ENCODE results near the gene RELCH.

DNA sequence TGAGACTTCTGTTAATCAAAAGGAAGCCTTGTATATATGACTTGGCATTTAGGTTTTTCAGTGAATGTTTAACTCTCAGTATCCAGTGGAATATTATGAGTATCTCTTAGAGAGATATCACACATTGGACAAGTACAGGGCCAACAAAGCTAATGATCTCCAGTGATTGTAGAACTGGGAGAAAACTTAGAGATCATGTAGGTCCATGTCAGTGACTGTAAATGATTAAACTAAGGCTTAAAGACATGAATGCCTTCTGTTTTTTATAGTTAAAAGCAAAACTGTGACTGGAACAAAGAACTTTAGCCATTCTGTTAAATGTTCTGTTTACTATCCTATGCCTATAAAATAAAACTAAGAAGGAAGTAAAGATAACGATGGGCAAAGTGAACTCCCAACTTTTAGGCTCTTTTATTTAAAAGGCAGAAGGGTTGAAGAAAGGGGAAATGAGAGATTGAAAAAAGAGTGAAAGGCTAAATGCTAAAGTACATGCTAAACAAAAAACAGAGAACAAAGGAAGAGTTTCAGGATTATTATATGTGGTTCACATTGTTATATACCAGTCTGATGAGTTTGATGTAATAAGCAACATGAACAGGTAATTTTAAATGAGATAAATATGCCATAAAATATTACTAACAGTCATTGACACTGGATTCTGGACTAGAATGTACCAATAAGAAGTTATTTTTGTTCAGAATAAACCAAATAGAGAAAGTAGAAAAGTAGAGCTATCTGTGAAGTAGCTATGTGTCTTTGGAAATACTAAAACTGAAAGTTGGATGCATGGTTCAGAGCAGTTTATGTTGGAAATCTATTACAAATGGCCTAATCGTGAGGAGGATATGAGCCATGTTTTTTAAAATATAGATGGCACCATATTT is 101.0 kb downstream of the RELCH start:
- TF ChIP-seq CTCF (IDR thresholded peaks at IDR 0.05 in 2 of 3, conservative IDR thresholded peaks at IDR 0.05 in 1 of 3; ENCODE audit: control insufficient read depth in 2 of 3, extremely low read depth in 1 of 3, insufficient read depth in 1 of 3, low read depth in 3 of 3, low read length in 3 of 3) (no peak), NR2C2 (IDR thresholded peaks at IDR 0.05; ENCODE audit: borderline replicate concordance, control insufficient read depth, insufficient read length, low read depth) (no peak), FOS (IDR thresholded peaks at IDR 0.05; ENCODE audit: borderline replicate concordance, extremely low read depth, insufficient read length) (no peak)
- TF ChIP-seq, protein P1, sequence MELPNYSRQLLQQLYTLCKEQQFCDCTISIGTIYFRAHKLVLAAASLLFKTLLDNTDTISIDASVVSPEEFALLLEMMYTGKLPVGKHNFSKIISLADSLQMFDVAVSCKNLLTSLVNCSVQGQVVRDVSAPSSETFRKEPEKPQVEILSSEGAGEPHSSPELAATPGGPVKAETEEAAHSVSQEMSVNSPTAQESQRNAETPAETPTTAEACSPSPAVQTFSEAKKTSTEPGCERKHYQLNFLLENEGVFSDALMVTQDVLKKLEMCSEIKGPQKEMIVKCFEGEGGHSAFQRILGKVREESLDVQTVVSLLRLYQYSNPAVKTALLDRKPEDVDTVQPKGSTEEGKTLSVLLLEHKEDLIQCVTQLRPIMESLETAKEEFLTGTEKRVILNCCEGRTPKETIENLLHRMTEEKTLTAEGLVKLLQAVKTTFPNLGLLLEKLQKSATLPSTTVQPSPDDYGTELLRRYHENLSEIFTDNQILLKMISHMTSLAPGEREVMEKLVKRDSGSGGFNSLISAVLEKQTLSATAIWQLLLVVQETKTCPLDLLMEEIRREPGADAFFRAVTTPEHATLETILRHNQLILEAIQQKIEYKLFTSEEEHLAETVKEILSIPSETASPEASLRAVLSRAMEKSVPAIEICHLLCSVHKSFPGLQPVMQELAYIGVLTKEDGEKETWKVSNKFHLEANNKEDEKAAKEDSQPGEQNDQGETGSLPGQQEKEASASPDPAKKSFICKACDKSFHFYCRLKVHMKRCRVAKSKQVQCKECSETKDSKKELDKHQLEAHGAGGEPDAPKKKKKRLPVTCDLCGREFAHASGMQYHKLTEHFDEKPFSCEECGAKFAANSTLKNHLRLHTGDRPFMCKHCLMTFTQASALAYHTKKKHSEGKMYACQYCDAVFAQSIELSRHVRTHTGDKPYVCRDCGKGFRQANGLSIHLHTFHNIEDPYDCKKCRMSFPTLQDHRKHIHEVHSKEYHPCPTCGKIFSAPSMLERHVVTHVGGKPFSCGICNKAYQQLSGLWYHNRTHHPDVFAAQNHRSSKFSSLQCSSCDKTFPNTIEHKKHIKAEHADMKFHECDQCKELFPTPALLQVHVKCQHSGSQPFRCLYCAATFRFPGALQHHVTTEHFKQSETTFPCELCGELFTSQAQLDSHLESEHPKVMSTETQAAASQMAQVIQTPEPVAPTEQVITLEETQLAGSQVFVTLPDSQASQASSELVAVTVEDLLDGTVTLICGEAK (IDR thresholded peaks at IDR 0.05; ENCODE audit: borderline replicate concordance), result no peak
